Thyroid gland (tissue), 4 donors: ENCODE data around the gene STX8. TPM values are rescaled to one million over a fixed set of nuclear protein-coding genes. Genes with fewer than 3 reads are reported as not detected.

ENCODE experiments used
- DNase-seq, 2 donors: peaks; one replicate each; pipeline ENCODE4 v3.0.0-alpha.2; 2019
- H3K27ac ChIP-seq, 3 donors: fragments of 200-600 bp; sonication (generic); 1 replicate in 2 of 3; 2 replicates in 1 of 3; pipeline ENCODE4 v1.5.1; 2016 to 2019; ENCODE audit warnings: mild to moderate bottlenecking in 1 of 3, moderate library complexity in 1 of 3
- H3K27me3 ChIP-seq: fragments of 200-600 bp; sonication (generic); one replicate; pipeline ENCODE4 v1.5.1; 2019
- H3K36me3 ChIP-seq, 2 donors: fragments of 200-600 bp; sonication (generic); one replicate each; pipeline ENCODE4 v1.5.1; 2016 to 2019
- H3K4me1 ChIP-seq, 2 donors: fragments of 200-600 bp; sonication (generic); one replicate each; pipeline ENCODE4 v1.5.1; 2017 to 2019
- H3K4me3 ChIP-seq, 3 donors: fragments of 200-600 bp; sonication (generic); replicated peaks in 1 of 3; 1 replicate in 2 of 3; 2 replicates in 1 of 3; pipeline ENCODE4 v1.5.1; 2016; ENCODE audit warnings: mild to moderate bottlenecking in 1 of 3
- H3K9me3 ChIP-seq: fragments of 200-600 bp; sonication (generic); one replicate; pipeline ENCODE4 v1.5.1; 2017
- CTCF ChIP-seq, 6 experiments: fragments of 200-600 bp in 3 of 6; fragments of 450-650 bp in 3 of 6; sonication (generic) in 3 of 6; IDR thresholded peaks; one replicate each; pipeline ENCODE4 v1.5.1; 2016 to 2019; ENCODE audit warnings: antibody characterized with exemption in 6 of 6, mild to moderate bottlenecking in 2 of 6, inconsistent platforms in 1 of 6, moderate library complexity in 1 of 6
- POLR2A ChIP-seq, 2 donors: fragments of 450-650 bp; IDR thresholded peaks; one replicate each; pipeline ENCODE4 v1.6.1; 2017; ENCODE audit warnings: antibody characterized with exemption in 2 of 2, mild to moderate bottlenecking in 2 of 2, moderate library complexity in 1 of 2
- WGBS, 2 donors: methylation state at CpG; one replicate each; pipeline ENCODE4 v1.1.5; 2017; 5-methylcytosine and 5-hydroxymethylcytosine counted together
- intact Hi-C: fragments of 100-400 bp; cut with DNase I; formaldehyde crosslinking; loops from one replicate; pipeline ENCODE4 v1.15.1; 2023
- total RNA-seq, 4 donors: library from RNA; depleted of rRNA; stranded (reverse); fragments of >200 nt; gene quantifications; one replicate each; pipeline ENCODE4 v1.2.3, GENCODE V29; 2016

The STX8 gene
- total RNA-seq, 4 donors from 2014 or later: 67.6 to 88.9 (median 72.7) TPM

DNA sequence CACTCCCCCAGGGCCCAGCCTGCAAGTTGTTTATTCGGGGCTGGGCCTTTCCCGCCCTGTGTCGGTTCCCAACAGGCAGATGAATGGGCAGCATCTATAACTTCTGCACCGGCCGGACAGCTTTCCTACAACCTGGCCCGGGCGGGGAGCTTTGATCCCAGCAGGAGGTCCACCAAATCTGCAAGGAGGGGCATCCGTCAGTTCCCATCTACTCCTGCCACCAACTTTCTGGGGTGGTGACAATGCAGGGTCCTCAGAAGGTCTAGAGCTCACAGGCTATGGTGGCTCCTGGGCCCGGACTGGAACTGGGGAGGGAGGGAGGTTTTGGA is 342.4 kb downstream of the STX8 start:
- H3K4me3 ChIP-seq: no peak overlapping the region
- no peaks in the 10 kb centered on the region for H3K27me3 ChIP-seq
- H3K27ac ChIP-seq: no peak overlapping the region
- no peaks in the 10 kb centered on the region for H3K4me1 ChIP-seq
- no peak for DNase-seq
- intact Hi-C loops: no loop called here
- H3K9me3 ChIP-seq: no peaks in the 10 kb centered on the region
- 66 to 80% methylated on average over 3 to 8 of the region's 9 CpGs for WGBS, 2 donors
- TF ChIP-seq CTCF (IDR thresholded peaks at IDR 0.05): no peak
- no peaks in the 10 kb centered on the region for H3K36me3 ChIP-seq

DNA sequence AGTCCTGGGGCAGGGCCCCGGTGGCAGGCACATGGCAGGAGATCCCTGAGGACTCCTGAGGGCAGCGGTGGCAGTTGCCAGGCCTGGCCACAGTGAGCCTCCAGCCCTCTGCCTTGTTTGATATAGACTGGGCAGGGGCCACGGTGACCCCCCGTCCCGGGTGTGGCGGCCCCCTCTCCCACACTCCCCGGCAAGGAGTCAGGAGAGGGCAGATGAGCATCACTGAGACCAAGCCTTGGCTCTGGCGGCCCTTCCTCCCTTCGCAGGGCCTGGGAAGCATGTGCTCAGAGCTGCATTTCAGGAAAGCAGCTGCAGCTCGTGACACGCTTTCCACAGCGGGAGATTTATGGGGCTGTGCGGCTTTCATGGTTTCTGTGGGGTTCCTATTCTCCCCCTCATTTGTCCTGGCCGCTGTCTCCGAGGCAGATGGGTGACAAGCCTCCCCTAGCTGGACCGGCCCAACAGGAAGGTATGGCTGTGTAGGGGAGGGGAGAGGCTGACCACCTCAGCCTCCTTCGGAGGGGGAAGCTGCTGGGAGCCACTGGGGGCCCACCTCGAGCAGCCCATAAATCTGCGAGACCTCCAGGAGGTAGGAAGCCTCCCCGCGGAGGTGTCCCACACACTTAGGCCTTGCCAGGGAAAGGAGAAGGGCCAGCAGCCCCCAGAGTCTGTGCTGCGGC is 342.9 kb downstream of the STX8 start:
- no peaks in the 10 kb centered on the region for H3K36me3 ChIP-seq
- no peak overlapping the region for H3K27ac ChIP-seq
- intact Hi-C loops: no loop called here
- WGBS, 2 donors: 83 to 96% methylated on average over 9 of the region's 22 CpGs
- no peak for TF ChIP-seq CTCF (IDR thresholded peaks at IDR 0.05)
- TF ChIP-seq POLR2A (IDR thresholded peaks at IDR 0.05): no peak
- H3K27me3 ChIP-seq: no peaks in the 10 kb centered on the region
- no peaks in the 10 kb centered on the region for H3K9me3 ChIP-seq
- no peak for DNase-seq
- no peaks in the 10 kb centered on the region for H3K4me1 ChIP-seq
- no peak overlapping the region for H3K4me3 ChIP-seq

- no peaks in the 10 kb centered on the region for H3K4me1 ChIP-seq
- H3K4me3 ChIP-seq: no peak overlapping the region
- H3K27ac ChIP-seq: no peak overlapping the region
- TF ChIP-seq POLR2A (IDR thresholded peaks at IDR 0.05) (no peak), CTCF (IDR thresholded peaks at IDR 0.05) (no peak)
- H3K36me3 ChIP-seq: no peaks in the 10 kb centered on the region
- 87 to 88% methylated on average over 5 to 6 of the region's 6 CpGs for WGBS, 2 donors
- DNase-seq: no peak
- no peaks in the 10 kb centered on the region for H3K27me3 ChIP-seq
- no peaks in the 10 kb centered on the region for H3K9me3 ChIP-seq
- intact Hi-C loops: no loop called here
These were observed 343.5 kb downstream of the STX8 start for GRCh38 chr17:9232155-9232475.

DNA sequence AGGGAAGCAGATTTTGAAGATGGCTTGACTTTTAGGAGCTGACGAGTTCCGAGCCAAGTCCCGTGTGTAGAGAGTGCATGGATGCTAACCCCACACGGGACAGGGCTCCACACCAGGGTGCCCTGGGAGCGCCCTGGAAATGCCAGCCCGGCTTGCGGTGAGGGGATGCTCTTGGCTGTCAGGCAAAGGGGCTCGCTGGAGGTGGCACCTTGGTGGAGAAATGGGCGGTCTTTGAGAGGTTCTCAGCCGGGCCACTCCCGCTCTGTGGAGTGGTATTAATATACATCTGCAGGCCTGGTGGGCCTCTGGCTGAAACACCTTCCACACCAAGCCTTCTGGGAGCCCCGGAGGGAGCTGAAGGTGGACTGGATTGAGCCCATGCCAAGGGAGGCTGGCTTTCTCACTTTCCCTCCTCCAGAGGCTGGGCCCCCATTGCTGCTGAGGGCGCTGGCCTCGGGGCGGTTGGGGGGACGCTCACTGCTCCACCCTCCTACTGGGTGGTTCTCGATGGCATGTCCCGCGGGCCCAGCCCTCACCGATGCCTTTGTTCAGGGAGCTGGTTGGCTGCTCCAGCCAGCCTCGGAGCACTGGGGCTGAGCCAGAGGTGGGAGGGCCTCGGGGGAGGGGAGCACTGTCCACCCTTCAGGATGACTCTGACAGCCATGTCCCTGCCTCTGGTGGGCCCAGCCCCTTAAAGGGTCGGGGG is 344.0 kb downstream of the STX8 start:
- Histone ChIP-seq H3K36me3 (no peaks in the 10 kb centered on the region), H3K4me3 (no peak overlapping the region), H3K9me3 (no peaks in the 10 kb centered on the region), H3K27me3 (no peaks in the 10 kb centered on the region), H3K4me1 (no peaks in the 10 kb centered on the region), H3K27ac (no peak overlapping the region)
- intact Hi-C loops: no loop called here
- DNase-seq: no peak
- WGBS, 2 donors: 87 to 91% methylated on average over 3 to 10 of the region's 23 CpGs
- TF ChIP-seq POLR2A (IDR thresholded peaks at IDR 0.05) (no peak), CTCF (IDR thresholded peaks at IDR 0.05) (no peak)

- intact Hi-C loops: no loop called here
- Histone ChIP-seq H3K4me1 (no peaks in the 10 kb centered on the region), H3K27ac (no peak overlapping the region), H3K9me3 (no peaks in the 10 kb centered on the region), H3K27me3 (no peaks in the 10 kb centered on the region), H3K4me3 (no peak overlapping the region), H3K36me3 (no peaks in the 10 kb centered on the region)
- 85 to 88% methylated on average over 10 to 11 of the region's 11 CpGs for WGBS, 2 donors
- TF ChIP-seq CTCF (IDR thresholded peaks at IDR 0.05): no peak
- no peak for TF ChIP-seq POLR2A (IDR thresholded peaks at IDR 0.05)
- no peak for DNase-seq
These were observed 344.8 kb downstream of the STX8 start for GRCh38 chr17:9230861-9231260.
